DOHH2 (cell line): ENCODE data around the gene PPHLN1.

ENCODE experiments used
- H3F3A ChIP-seq: fragments of 200-600 bp; sonication (generic), shearing (Covaris generic); 2 replicates; pipeline ENCODE4 v1.6.0; 2016; ENCODE audit warnings: antibody characterized with exemption, mild to moderate bottlenecking; ENCODE audit not compliant: control insufficient read depth, insufficient read depth
- H3K27ac ChIP-seq: fragments of 200-600 bp; sonication (generic); 2 replicates; pipeline ENCODE4 v1.5.1; 2014; ENCODE audit warnings: low read depth, mild to moderate bottlenecking, low read length, moderate library complexity
- H3K27me3 ChIP-seq: fragments of 200-600 bp; sonication (generic); 2 replicates; pipeline ENCODE4 v1.6.1; 2014; ENCODE audit warnings: mild to moderate bottlenecking, low read length, mixed read lengths; ENCODE audit not compliant: control insufficient read depth
- H3K36me3 ChIP-seq: fragments of 200-600 bp; sonication (generic); 2 replicates; pipeline ENCODE4 v1.6.1; 2014; ENCODE audit warnings: mild to moderate bottlenecking, low read length, moderate library complexity, mixed read lengths; ENCODE audit not compliant: control insufficient read depth
- H3K4me1 ChIP-seq: fragments of 200-600 bp; sonication (generic); 2 replicates; pipeline ENCODE4 v1.6.1; 2014; ENCODE audit warnings: mild to moderate bottlenecking, low read length, mixed read lengths; ENCODE audit not compliant: control insufficient read depth
- H3K4me2 ChIP-seq: fragments of 200-600 bp; sonication (generic); 2 replicates; pipeline ENCODE4 v1.6.0; 2014; ENCODE audit warnings: mild to moderate bottlenecking, low read length, moderate library complexity
- H3K4me3 ChIP-seq: fragments of 200-600 bp; sonication (generic); 2 replicates; pipeline ENCODE4 v1.5.1; 2014; ENCODE audit warnings: mild to moderate bottlenecking, low read length, mixed read lengths
- H3K79me2 ChIP-seq: fragments of 200-600 bp; sonication (generic); 2 replicates; pipeline ENCODE4 v1.6.1; 2014; ENCODE audit warnings: mild to moderate bottlenecking, low read length, mixed read lengths; ENCODE audit not compliant: control insufficient read depth
- H3K9me2 ChIP-seq: fragments of 200-600 bp; sonication (generic); replicated peaks from 2 replicates; pipeline ENCODE4 v1.6.1; 2014; ENCODE audit warnings: mild to moderate bottlenecking, low read length, mixed read lengths; ENCODE audit not compliant: control insufficient read depth
- H3K9me3 ChIP-seq: fragments of 200-600 bp; sonication (generic); 2 replicates; pipeline ENCODE4 v1.6.1; 2014; ENCODE audit warnings: antibody characterized with exemption, low read length, mixed read lengths; ENCODE audit not compliant: control insufficient read depth, insufficient read depth
- H4K20me1 ChIP-seq: fragments of 200-600 bp; sonication (generic); 2 replicates; pipeline ENCODE4 v1.6.0; 2014; ENCODE audit warnings: low read depth, mild to moderate bottlenecking, antibody characterized with exemption, low read length, moderate library complexity; ENCODE audit not compliant: control insufficient read depth, insufficient read depth
- CTCF ChIP-seq: fragments of 200-600 bp; sonication (generic); IDR thresholded peaks from one replicate; pipeline ENCODE4 v1.5.1; 2014; ENCODE audit warnings: antibody characterized with exemption, mild to moderate bottlenecking, low read depth, low read length; ENCODE audit not compliant: poor library complexity, severe bottlenecking
- EZH2phosphoT487 ChIP-seq: fragments of 200-600 bp; sonication (generic); IDR thresholded peaks from 2 replicates; pipeline ENCODE4 v1.6.1; 2017; ENCODE audit warnings: borderline replicate concordance, mild to moderate bottlenecking, antibody characterized with exemption, low read length, moderate library complexity, mixed read lengths

PPHLN1 gene

GRCh38 chr12:42322567-42322966 is 3.4 kb upstream of the PPHLN1 start:
- Histone ChIP-seq H3K27ac (no peak overlapping the region), H3K4me1 (peaks cover 13% of the 10 kb centered on the region), H3K4me3 (no peak overlapping the region), H4K20me1 (peaks cover 9% of the 10 kb centered on the region), H3K36me3 (peaks cover 32% of the 10 kb centered on the region), H3K27me3 (no peaks in the 10 kb centered on the region), H3K9me2 (no peaks in the 10 kb centered on the region), H3K4me2 (no peak overlapping the region), H3K79me2 (peaks cover 34% of the 10 kb centered on the region), H3F3A (no peaks in the 10 kb centered on the region), H3K9me3 (no peaks in the 10 kb centered on the region)
- no peak for TF ChIP-seq CTCF
- TF ChIP-seq EZH2phosphoT487, result no peak

- H3K4me3 ChIP-seq, result no peak overlapping the region
- H3F3A ChIP-seq, result no peaks in the 10 kb centered on the region
- H3K4me2 ChIP-seq, result no peak overlapping the region
- no peak overlapping the region for H3K27ac ChIP-seq
- no peaks in the 10 kb centered on the region for H3K9me3 ChIP-seq
- H3K36me3 ChIP-seq, result peaks cover 34% of the 10 kb centered on the region
- H3K27me3 ChIP-seq, result no peaks in the 10 kb centered on the region
- H4K20me1 ChIP-seq, result peaks cover 14% of the 10 kb centered on the region
- no peak for TF ChIP-seq EZH2phosphoT487
- TF ChIP-seq CTCF, result no peak
- peaks cover 47% of the 10 kb centered on the region for H3K79me2 ChIP-seq
- H3K4me1 ChIP-seq, result peaks cover 20% of the 10 kb centered on the region
- H3K9me2 ChIP-seq, result no peaks in the 10 kb centered on the region
Measured at GRCh38 chr12:42323856-42324255, 2.1 kb upstream of the PPHLN1 start.

- Histone ChIP-seq H3F3A (no peaks in the 10 kb centered on the region), H3K36me3 (peaks cover 34% of the 10 kb centered on the region), H3K27me3 (no peaks in the 10 kb centered on the region), H3K9me2 (no peaks in the 10 kb centered on the region), H3K4me1 (peaks cover 20% of the 10 kb centered on the region), H3K4me2 (peak overlapping the region; percentile 88), H3K27ac (no peak overlapping the region), H3K79me2 (peaks cover 61% of the 10 kb centered on the region), H3K9me3 (no peaks in the 10 kb centered on the region), H3K4me3 (peak overlapping the region; percentile 91), H4K20me1 (peaks cover 14% of the 10 kb centered on the region)
- TF ChIP-seq CTCF (no peak), EZH2phosphoT487 (no peak)
Measured at GRCh38 chr12:42325326-42325652, 678 bp upstream of the PPHLN1 start.
